Measurements from ENCODE around the gene PIK3R5. TPM values are rescaled to one million over a fixed set of nuclear protein-coding genes. Genes with fewer than 3 reads are reported as not detected.

Gene PIK3R5
- total RNA-seq, 1 donor from 2014 or later: 42.0 TPM

- Histone ChIP-seq H3K27ac (peak overlapping the region in 1 of 2 donors; percentile 18), H3K9me3 (no peaks in the 10 kb centered on the region), H3K4me1 (no peaks in the 10 kb centered on the region), H3K4me3 (no peak overlapping the region), H3K36me3 (no peaks in the 10 kb centered on the region), H3K27me3 (no peaks in the 10 kb centered on the region)
- TF ChIP-seq, protein P1, sequence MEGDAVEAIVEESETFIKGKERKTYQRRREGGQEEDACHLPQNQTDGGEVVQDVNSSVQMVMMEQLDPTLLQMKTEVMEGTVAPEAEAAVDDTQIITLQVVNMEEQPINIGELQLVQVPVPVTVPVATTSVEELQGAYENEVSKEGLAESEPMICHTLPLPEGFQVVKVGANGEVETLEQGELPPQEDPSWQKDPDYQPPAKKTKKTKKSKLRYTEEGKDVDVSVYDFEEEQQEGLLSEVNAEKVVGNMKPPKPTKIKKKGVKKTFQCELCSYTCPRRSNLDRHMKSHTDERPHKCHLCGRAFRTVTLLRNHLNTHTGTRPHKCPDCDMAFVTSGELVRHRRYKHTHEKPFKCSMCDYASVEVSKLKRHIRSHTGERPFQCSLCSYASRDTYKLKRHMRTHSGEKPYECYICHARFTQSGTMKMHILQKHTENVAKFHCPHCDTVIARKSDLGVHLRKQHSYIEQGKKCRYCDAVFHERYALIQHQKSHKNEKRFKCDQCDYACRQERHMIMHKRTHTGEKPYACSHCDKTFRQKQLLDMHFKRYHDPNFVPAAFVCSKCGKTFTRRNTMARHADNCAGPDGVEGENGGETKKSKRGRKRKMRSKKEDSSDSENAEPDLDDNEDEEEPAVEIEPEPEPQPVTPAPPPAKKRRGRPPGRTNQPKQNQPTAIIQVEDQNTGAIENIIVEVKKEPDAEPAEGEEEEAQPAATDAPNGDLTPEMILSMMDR (IDR thresholded peaks at IDR 0.05): no peak
- no peak for DNase-seq (ENCODE audit: low spot score in 2 of 2)
- intact Hi-C loops (cut with DNase I): no loop called here
These were observed 10.2 kb downstream of the PIK3R5 start for GRCh38 chr17:8955021-8955959.

GRCh38 chr17:8954339-8954738 is 11.2 kb downstream of the PIK3R5 start:
- no peaks in the 10 kb centered on the region for H3K27me3 ChIP-seq
- H3K4me3 ChIP-seq: no peak overlapping the region
- no peaks in the 10 kb centered on the region for H3K9me3 ChIP-seq
- intact Hi-C loops (cut with DNase I): no loop called here
- TF ChIP-seq, protein P1 (IDR thresholded peaks at IDR 0.05): no peak
- H3K4me1 ChIP-seq: no peaks in the 10 kb centered on the region
- no peak overlapping the region for H3K27ac ChIP-seq
- peak; percentile 52 to 83 for DNase-seq (ENCODE audit: low spot score in 2 of 2)
- no peaks in the 10 kb centered on the region for H3K36me3 ChIP-seq

DNA sequence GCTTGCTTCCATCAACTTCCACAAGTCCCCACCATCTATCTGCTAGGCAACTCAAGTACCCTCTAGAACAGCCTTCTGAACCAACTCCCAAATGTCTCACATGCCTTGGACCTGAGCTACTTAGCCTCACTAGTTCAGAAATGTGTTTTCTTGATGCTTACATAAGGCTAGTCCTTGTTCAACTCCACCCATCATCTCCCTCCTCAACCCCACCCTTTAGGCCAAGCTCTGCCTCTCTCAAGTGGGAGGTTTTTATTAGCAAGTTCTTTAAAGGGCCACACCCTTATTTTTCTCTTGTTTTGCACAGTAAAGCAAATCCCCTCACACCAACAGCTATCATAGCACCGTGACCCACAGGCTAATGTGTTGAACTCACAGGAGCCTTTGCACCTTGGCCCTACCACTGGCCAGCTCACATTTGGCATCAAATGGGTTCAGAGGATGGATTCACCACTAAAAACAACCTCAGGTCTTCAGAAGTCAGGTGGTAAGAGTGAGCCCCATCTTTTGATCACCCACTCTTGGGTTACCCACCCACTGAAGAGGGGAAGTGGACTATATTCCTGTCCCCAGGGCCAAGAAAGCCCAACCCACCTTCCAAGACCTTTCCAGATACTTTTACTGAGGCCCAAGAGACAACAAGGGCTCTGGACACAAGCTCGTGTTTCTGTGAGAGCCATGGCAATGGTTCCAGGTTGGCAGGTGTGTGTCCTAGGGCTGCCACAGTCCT is 12.2 kb downstream of the PIK3R5 start:
- intact Hi-C loops (cut with DNase I): no loop called here
- Histone ChIP-seq H3K4me1 (no peaks in the 10 kb centered on the region), H3K27me3 (no peaks in the 10 kb centered on the region), H3K36me3 (no peaks in the 10 kb centered on the region), H3K9me3 (no peaks in the 10 kb centered on the region), H3K27ac (peak overlapping the region in 1 of 2 donors; percentile 0), H3K4me3 (no peak overlapping the region)
- TF ChIP-seq, protein P1 (IDR thresholded peaks at IDR 0.05): no peak
- no peak for DNase-seq (ENCODE audit: low spot score in 2 of 2)

- H3K27me3 ChIP-seq: no peaks in the 10 kb centered on the region
- no peak overlapping the region for H3K27ac ChIP-seq
- TF ChIP-seq, protein P1 (IDR thresholded peaks at IDR 0.05): no peak
- no peak for DNase-seq (ENCODE audit: low spot score in 2 of 2)
- intact Hi-C loops (cut with DNase I): no loop called here
- H3K4me1 ChIP-seq: no peaks in the 10 kb centered on the region
- H3K4me3 ChIP-seq: no peak overlapping the region
- H3K36me3 ChIP-seq: no peaks in the 10 kb centered on the region
- H3K9me3 ChIP-seq: no peaks in the 10 kb centered on the region
These were observed 13.3 kb downstream of the PIK3R5 start for GRCh38 chr17:8952191-8952590.

GRCh38 chr17:8951206-8951605 is 14.3 kb downstream of the PIK3R5 start:
- no peak overlapping the region for H3K4me3 ChIP-seq
- TF ChIP-seq, protein P1 (IDR thresholded peaks at IDR 0.05): no peak
- DNase-seq (ENCODE audit: low spot score in 2 of 2): no peak

More at GRCh38 chr17:8951206-8951605, 14.3 kb downstream of the PIK3R5 start:
- H3K27ac ChIP-seq: no peak overlapping the region
- intact Hi-C loops (cut with DNase I): no loop called here
- H3K36me3 ChIP-seq: no peaks in the 10 kb centered on the region
- H3K4me1 ChIP-seq: no peaks in the 10 kb centered on the region
- no peaks in the 10 kb centered on the region for H3K27me3 ChIP-seq
- no peaks in the 10 kb centered on the region for H3K9me3 ChIP-seq

Data from ascending aorta (tissue), 2 donors.